Fibroblast of skin of left biceps (primary cell): Measurements from ENCODE around the gene TMEM182.

ENCODE experiments used
- DNase-seq, 2 experiments: peaks; one replicate each; pipeline ENCODE4 v3.0.0-alpha.2; 2013; ENCODE audit warnings: low read depth in 2 of 2

Gene TMEM182

DNA sequence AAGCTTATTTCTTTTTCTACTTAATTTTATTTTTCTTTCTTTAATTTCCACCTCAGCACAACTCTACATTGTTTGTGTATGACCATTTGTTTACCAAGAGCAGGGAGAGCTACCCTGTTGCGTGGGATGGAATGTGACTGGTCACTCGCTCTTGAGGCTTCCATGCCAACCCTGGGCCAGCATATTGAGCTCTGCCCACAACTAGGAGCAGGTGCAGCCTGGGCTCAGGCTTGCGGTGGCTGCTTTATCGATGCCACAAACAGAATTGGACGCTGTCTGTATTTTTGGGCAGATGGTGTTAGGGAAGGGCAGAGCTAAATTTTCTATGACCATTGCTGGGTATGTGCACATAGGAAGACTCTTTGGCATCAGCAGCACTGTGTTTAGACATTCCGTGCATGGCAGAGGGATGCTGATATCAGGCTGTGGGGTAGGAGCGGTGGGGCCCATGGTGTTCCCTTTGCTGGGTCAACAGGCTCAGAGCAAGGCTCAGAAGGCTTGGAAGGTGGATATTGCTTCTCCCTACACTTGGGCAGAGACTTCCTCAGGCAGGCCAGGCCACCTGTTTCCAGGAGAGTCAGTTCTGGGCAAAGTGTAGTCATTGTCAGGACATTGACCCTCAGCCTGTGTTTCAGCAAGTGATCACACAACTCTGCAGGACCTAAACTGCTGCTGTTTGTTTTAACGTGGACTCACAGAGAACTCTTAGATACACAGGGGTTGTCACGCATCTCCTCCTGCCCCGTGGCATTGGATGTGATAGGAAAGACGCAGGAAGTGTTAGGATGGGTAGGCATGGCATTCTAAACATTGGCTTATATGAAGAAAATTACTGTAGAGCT lies 40.2 kb downstream of the TMEM182 start:
- no peak for DNase-seq

DNA sequence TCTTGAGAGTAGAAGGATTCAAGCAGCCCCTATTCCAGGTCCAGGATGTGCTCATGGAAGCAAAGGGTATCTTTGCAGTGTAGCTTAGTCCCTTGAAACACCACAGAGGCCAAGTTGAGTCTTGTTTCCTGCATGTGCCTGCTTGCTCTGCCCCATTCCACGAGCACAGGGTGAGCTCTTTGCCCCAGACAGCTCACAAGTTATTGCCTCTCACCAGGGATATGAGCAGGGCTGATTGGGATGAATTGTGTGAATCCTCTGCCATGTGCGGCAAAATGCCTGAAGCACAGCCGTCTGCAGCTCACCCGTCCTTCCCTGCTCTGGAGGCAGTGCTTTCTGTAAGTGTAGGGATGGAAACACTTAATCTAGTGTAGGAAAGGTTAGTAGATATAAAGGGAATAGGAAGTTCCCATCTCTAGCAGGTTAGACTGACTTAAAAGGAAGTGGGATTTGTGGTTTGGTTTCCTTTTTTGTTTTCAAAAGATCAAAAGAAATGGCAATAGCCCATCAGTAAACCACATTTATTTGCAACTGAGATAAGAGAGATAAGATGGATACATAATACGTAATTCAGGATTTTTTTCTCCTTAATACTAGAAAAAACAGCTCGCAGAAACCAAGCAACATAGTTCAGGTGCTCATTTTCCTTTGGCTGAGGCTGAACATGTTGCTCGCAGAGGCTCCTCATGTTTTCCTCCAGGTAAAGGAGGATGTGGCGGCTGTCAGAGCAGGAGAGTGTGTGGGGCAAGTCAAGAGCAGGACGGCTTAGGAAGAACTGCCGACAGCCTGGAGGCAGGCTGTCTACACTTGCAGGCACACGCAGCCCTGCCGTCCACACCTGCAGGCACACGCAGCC lies 41.4 kb downstream of the TMEM182 start:
- no peak for DNase-seq

DNA sequence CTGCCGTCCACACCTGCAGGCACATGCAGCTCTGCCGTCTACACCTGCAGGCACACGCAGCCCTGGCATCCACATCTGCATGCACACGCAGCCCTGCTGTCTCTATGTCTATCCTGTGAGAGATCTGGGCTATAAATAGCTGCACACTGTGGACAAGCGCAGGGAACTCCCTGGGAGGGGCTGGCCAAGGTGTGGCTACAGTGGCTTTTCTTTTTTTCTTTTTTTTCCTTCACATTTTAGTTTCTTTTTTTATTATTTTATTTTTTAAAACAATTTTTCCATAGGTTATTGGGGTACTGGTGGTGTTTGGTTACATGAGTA lies 42.0 kb downstream of the TMEM182 start:
- no peak for DNase-seq

DNA sequence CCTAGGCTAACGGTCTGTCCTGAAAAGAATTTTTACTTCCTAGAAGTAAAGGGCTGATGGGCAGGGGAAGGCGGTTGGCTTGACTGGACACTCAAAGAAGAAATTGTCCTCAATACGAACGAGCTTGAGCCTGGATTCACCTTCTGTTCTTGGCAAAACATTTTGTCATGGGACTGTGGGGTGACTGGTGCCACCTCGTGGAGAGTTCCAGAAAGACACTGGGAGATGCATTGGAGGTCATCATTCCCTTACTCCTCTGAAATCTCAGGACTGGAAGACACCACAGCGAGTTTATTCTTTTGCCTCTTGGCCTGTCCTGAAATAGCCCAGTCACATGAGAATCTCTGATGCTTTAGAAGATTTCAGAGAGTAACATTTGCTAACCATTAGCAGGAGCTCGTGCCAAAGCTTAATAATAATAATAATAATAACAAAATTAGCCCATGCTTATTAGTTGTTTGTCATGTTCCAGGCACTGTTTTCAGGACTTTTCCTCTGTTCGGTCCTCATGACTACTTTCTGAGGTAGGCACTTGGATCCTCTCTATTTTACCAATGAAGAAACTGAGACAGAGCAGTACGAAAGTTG lies 44.5 kb downstream of the TMEM182 start:
- DNase-seq, result peak; percentile 12 to 13

DNA sequence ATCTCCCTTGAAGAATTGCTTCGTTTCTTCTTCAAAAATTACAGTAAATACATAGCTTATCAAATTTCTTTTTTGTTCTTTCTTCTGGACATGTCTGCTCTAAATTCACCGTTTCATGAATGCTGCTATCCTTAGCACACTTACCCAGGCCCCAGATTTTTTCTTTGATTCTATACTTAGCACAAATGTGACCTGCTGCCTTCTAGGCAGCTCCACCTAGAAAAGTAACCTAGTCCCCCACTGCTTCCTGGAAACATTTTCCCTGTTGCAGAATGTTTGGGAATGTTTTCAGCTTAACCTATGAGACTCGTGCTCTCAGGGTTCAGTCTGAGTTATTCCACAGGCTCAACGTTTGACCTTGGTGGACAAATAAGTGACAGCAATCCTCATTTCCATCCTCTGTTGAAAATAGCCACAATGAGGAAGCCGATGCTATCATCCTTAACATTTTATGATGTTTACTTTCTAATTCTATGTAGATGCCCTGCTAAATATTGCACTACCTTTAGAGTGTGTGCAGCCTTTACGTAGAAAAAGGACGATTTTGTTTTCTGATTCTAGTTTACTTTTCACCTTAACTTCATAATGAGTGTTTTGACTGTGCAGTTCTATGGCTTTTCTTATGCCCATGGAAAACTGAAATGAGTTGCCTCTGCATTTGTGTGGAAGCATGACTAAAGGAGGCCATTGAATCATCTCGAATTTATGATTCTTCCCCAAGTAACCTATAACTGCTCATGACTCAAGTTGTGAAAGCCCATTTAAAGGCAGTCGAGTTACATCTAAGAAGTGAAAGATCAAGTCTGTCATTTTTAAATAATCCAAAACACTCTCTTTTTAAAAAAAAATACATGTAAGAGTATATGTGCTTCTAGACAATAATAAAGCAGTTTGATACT lies 47.7 kb downstream of the TMEM182 start:
- DNase-seq, result no peak

DNA sequence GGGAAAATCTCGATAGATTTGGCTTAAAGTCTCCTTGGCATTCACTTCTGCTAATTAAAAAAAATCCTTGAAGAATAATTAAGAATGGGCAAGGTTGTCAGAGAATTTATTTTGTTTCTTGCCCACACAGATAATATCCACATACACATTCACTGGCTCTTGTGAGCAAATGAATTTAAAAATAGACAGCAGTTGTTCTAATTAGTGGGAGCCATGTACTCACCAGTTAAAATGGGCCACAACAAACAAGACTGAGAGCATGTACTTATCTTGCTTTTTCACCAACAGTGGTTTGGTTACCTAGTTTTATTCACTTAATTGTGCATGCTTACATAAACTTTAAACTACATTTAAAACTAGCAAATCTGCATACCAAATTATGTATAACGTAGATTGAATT lies 53.5 kb downstream of the TMEM182 start:
- DNase-seq, result no peak

DNA sequence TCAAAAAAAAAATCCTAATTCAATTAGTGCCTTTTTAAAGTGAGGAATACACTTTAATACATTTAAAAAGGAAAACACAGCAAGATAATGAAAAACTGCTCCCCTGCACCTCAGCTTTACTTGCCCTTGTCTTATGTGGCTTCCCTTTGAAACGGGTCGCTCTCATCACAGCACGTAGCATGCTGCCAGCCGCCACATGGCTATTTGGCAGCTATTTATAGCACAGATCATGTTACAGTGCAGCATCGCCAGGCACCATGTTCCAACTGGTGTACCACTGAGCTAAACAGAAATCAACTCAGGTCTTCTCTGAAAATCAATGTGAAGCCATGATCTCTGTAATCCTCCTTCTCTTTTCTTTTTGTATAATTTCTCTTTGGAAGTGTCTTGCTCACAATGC lies 65.1 kb downstream of the TMEM182 start:
- DNase-seq, result peak in 1 of 2 experiments; percentile 2

DNA sequence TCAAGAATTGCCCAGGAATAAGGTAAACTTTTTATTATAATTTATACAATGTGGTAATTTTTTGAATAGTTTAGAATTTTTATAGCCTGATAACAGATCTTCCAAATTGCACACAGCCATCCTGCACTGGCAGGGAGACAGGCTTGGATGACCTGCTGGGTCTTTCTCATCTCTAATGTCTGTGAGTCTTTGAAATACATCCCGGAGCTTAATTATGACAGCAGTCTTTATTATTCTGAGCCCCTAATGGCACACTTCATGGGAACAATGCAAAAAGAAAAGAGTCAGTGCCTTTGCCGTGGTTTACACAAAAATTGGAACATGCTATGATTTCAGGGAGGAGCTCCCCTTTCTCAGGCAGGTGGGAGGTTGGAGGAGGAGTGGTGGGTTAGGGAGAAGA lies 71.0 kb downstream of the TMEM182 start:
- no peak for DNase-seq

DNA sequence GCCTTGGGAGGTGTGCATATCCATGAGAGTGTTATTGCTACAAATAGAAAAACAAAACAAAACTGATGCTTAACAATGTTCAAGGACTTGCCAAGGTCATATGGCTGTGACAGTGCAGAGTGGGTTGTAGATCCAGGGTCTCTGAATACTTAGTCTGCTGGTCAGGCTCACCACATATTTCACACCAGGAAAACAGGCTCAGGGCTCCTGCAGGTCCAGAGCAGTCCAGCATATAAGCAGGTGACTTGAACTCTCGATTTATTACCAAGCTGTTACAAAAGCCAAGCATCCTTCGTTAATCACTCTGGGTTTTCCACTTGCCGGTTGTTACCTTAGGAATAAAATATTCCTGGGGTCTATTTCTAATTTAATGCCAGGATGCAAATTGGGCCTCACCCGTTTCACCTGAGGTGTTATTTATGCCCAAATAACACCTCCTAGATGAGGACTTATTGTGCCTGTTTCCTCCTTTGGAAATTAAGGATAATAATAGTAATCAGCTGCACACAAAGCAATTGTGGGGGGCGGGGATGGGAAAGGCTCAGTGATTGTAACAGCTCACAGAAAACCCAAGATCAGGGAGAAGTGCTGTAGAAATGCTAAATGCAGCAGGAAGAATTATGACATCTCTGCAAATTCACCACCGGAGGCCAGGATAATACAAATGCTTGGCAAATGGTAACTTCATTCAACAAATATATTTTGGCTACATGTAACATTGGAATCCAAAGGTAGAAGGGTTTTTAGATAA lies 72.9 kb downstream of the TMEM182 start:
- DNase-seq, result no peak

DNA sequence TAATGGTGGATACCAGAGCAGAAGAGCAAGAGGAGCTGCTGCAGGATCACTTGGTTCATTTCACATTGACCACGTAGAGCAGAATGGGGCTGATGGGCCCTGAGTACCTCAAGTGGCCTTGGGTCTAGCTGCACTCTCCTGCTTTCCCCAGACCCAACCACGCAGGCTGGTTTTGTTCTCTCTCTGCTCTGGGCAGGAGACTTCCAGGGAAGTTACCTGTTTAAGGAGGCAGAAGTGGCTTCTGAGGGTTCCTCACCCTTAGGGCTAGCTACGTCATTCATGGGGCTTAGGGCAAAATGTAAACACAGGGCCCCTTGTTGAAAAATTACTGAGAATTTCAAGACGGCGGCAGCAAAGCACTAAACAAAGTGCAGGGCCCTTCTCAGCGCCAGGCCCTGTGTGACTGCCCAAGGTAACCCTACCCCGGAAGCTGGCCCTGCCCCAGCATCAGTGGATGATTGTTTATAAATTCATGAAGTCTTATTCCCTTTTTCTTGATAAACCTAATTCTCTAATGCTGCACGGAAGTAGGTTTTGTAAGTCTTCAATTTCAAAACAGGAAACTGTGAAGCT lies 75.9 kb downstream of the TMEM182 start:
- no peak for DNase-seq

DNA sequence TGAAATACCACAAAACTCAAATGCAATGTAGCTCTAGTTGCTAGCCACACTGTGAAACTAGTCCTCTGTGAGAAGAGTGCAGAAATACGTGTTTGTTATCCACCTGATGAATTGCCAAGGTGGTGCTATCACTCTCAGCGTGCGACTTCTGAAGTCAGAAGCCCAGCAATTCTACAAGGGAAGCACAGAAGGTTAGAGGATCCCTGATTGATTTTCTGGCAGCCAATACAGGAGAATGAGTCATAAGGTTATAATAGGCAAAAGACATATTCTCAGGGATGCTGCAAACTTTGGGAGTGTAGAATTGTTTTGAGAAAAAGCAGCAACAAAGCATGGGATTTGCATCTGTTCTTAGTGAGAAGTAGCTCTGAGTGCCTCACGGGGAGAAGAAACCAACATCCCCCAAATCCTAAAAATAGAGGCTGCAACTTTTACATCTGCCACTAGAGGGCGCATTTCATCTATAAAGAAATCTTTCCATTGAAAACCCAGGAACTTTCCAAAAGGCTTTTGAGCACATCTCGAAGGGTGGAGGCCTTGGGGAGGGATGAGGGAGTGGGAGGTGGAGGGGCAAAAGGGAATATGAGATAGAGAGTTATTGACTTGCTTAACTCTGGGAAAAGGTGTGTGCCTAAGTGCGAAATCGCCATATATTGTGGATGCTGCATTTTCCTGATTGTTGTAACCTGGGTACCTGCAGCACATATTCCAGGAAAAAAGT lies 78.0 kb downstream of the TMEM182 start:
- peak in 1 of 2 experiments; percentile 2 for DNase-seq

DNA sequence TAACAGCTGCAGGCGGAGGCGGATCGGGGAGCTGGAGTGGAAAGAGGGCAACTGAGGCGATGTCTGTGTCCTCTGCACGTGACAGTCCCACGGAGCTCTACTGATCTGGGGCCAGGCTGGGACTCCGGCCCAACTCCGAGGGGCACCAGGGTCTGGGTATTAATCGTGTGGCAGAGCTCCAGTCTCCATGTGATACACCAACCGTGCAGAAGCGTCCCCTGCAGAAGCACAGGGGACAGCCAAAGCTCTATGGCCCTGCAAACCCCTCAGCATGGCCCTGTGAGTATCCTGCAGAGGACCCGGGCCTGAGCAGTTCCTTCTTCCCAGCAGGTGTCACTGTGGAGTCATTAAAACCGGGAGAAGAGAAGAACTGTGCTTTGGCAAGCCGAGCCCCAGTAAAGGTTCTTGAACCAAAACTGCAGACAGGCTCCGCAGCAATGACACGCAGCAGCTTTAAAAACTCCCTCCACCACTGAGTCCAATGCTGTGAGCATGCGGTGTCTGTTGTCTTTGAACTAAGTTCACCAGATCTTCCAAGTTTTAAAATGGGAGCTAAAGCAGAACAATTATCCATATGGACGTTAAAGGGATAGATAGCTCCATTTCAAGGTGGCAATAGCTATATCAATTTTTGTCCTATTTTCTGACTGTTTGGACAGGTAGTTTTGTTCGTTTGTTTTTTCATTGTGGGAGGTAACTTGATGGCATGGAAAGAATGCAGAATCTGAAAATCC lies 79.4 kb downstream of the TMEM182 start:
- DNase-seq, result peak in 1 of 2 experiments; percentile 3

DNA sequence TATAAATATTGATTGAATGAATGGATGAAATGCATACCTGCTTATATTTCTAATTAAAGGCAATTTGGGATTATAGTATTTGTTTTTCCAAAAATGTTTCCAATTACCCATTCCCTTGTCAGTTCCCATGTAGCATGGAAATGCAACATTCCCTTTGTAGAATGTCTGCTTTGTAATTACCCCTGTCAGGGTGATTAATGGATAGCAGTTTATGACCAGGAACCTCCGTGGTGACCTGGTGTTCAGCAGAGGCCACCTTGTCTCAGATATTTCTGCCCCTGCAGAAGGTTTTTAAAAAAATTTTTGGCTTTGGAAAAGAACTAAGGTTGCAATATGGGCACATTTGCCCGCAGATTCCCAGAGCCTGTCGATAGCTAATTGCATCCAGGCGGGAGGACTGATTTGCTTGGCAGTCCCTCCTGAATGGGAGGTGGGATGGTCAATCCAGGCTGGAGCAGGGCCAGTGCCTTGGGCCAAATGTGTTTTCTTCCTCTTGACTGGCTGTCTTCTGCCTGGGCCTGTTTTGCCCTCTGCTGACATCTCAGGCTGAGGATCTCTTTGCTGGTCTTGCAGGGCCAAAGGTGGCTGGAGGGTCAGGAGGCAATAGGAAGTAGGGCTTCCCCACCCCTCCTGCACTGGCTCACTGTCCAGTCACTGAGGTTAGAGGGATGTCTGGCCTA lies 82.1 kb downstream of the TMEM182 start:
- DNase-seq, result no peak

DNA sequence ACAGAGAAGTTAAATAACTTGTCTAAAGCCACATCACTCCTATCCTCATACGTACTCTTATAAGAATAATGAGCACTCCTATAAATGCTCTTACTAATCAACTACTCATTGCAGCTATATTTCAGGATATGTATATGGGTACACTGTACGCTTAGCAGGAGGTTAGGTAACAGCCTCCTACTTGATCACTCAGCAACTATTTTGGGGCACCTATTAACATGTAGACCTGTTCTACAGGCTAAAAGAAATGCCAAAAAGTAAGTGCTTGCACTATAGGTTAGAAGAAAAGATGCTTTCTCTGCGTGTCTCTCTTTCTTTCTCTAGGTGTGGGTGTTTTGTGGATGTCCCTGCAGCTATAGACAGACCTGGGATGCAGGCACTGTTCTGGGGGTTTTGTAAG lies 83.1 kb downstream of the TMEM182 start:
- no peak for DNase-seq

DNA sequence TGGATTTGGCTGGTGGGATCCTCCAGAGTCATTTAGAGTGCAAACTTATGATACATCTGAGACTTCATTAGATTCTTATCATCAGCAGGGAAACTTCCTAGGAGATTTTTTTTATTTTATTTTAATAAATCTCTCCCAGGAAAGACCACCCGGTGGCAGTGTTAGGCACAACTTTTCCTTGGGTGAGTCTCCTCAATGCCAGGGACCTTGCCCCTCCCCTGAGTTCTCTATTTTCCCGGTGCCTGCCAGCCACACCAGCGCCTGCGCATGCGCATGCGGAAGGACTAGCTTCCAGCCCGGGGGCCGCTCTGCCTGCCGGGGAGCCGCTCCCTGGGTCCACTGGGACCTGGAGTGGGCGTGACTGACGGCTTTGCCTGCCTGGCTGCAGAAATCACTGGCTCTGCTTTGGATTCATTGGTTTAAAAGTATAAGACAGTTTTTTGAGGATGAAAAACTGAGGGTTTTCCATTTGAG lies 86.6 kb downstream of the TMEM182 start:
- DNase-seq, result peak in 1 of 2 experiments; percentile 6

DNA sequence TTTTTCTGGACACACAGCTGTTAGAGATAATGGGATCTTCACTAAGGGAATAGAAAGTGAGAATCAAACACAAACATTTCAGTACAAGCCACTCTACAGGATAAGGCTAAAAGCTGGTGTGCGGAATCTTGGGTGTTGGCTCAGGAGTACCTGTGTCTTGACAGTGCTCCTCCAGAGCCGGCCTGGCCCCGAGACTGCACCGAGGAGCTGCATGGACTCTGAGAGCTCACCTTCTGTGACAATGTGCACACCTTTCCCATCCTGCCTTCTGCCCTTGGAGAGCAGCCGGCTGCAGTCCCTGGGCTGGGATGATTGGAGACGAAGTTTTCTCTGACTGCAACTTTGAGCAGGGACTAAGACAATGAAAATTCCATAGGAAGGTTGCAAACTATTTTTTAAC lies 89.1 kb downstream of the TMEM182 start:
- DNase-seq, result no peak

DNA sequence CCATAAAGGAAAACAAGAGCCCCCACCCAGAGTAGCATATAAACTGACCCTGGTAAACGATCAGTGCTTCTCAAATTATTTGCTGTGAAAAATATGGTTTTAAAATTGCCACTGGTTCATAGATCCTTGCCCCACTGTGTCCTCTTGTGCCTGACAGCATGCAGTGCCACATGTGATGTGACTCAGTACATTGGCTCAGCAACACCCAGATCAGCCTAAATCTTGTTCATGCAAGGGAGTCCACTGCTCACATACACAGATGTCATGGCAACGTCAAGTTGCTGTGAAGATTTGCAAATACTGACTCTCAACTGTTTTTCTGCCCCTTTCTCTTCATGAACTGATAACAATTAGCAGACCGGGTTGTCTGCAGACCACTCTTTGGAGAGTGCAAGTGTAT lies 91.0 kb downstream of the TMEM182 start:
- no peak for DNase-seq
